Suppressor macrophage treated with lipopolysaccharide for 4 hours (primary cell): ENCODE data around the gene S100PBP.

Source experiments
- DNase-seq: peaks from one replicate; pipeline ENCODE4 v3.0.0-alpha.2; 2020

S100PBP gene

DNA sequence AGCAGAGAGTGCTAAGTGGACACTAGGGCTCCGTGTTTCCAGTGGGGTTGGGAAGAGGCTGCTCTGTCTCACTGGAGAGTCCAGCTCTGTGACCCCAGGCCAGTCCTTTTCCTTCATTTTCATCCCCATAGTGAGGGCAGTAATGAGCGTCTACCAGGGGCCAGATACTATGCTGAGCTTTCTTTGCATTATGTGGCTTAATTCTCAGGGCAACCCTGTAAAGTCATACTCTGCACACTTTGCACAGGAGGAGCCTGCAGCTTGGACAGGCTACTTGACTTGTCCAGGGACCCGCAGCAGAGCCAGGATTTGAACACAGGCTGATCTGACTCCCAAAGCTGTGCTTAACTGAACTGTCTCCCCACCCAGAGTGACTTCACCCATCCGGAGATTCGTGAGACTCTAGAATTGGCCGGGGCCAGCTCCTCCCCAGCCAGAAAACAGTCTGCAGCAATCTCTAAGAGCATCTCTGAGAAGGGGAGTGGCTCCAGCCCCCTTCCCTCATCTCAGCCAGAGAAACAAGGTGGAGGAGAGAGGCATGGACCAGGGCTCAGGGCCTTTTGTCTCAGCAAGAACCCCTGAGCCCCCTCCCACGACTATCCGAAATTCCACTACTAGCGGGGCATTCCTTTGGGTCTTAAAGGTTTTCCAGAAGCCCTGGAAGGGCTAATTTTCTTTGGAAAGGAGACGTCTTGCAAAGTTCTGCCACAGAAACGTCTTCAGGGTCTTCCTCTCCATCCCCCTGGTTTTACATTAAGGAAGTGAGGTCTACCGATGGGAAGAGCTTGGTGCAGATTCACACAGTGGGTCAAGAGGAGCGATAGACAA is 54.1 kb downstream of the S100PBP start:
- no peak for DNase-seq

DNA sequence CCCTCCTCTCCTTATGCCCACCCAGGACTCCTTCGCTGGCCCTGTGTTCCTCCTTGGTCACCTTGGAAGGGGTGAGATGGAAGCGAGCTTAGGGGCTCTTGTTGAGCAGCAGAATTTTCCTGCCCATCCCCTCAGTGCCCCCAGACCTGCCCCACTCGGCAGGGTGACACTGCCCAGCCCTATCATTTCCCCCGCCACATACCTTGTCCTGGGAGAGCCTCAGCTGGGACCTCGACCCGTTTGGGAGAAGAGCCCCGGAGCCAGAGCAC is 54.7 kb downstream of the S100PBP start:
- DNase-seq = no peak

DNA sequence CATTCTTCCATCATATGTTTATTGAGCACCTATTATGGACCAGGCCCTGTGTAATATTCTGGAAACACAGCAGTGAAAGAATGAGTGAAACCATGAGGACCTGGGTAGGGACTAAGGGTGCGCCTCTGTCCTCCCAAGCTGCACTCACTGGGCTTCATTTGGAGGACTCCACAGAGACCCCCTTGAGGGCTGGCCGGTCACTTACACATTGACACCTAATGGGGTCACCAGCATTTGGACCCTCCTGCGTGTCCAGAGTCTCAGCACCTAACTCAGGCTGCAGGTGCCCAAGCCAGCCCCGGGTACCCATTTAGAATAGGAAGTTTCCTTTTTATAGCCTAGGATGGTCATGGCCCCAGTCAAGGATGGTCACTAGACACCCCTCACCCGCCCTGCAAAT is 56.0 kb downstream of the S100PBP start:
- no peak for DNase-seq

DNA sequence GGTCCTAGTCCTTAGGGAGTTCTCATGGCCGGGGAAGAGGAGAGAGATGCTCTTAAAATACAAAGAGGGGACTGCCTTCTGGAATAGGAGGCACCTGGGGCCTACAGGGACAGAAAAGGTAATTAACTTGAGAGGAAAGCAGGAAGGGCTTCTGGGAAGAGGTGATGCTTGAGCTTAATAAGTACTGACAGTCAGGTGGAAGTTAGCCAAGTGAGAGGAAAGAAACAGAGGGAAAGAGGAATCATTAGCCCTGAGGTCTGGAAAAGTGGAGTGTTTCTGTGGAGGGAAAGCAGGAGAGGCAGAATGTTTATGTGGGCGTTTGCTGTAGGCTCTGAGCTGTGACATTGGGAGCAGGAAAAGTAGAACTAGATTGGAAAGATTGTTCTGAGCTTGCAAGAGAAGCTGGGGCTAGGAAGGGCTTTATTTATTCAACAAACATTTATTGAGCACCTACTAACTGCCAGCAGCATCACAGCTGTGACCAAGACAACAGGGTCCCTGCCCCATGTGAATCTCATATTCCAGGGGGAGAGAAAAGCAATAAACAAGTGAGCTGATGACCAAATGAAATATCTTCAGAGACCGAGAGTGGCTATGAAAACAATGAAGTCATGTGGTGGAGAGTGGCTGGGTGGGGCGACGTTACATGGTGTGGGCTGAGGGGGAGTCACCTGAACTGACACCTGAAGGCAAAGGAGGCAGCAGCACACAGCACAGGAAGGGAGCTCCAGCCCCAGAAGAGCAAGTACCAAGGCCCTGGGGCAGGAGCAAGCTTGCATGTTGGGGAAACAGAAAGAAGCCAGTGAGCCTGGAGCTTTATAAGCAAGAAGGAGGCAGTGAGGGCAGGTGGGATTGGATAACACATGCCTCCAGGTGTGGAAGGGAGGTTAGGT is 57.7 kb downstream of the S100PBP start:
- no peak for DNase-seq

DNA sequence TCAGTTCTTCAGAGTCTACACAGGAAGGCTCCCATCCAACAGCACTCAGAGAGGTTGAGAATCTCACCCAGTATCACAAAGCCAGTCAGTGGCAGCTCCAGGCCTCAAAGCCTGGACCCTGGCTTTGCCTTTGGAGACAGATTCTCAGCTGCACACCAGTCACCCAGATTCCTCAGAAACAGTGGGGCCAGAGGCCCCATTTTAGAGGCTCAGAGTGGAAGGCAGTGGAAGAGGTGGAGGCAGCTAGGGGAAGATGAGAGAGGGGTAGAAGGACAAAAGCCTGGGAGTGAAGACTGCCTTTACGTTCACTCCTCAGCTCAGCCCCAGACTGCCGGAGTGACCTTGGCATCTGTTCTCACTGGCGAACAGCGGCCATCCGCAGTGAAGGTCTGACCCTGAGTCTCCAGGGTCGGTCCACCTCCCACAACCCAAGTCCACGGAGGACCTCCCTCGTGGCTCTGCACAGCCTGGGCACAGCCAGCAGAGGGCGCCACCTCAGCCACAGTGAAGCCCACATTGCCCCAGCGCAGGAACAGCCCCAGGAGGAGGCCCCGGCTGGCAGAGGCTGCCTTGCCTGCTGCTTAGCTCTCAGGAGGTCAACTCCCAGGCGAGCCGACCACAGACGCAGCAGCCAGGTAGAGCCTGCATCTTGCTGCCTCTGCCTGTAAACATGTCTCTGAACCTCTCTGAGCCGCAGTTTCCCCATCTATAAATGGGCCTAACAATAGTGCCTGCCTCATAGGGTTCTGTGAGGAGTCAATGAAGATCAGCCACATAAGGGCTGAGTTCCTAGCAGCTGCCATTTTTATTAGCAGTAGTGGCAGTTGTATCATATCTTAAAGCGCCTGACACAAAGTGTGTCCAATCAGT is 59.1 kb downstream of the S100PBP start:
- peak; percentile 79 for DNase-seq

DNA sequence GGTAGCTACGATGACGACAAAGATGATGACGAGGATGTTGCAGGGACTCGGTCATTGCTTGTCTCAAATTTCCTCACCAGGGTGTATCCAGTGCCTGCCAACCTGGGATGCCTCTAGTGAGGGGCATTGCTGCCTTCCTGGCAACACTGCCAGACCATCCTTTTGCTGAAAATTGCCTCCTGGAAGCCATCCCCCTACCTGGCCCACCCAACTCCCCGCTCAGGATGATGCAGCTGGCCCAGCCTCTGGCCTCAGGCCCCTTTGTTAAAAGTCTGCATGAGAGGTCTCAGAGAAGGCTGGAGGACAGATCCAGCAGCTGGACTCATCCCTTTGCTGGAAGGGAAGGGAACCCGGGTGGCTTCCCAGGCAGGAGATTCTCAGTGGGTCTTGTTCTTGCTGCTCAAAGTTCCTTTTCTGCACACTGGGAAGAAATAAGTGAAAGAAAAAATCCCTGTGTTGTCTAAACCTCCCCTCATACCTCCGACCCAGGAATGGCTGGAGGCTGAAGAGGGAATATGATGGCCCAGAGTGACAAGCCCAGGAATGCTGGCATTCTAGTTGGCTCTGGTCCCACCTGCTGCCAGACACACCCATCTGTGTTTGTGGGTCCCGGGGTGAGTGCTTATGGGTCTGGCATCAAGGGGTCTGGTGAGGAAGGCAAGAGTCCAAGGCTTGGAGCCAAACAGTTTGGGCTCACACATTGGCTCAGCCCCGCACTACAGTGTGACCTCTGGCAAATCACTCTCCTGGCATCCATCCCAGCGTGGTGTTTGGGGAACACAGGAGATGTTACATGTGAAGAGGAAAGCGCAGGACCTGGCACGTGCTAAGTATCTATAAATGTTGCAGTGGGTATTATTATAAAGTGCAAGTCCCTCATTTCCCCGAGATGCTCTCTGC is 60.0 kb downstream of the S100PBP start:
- no peak for DNase-seq

DNA sequence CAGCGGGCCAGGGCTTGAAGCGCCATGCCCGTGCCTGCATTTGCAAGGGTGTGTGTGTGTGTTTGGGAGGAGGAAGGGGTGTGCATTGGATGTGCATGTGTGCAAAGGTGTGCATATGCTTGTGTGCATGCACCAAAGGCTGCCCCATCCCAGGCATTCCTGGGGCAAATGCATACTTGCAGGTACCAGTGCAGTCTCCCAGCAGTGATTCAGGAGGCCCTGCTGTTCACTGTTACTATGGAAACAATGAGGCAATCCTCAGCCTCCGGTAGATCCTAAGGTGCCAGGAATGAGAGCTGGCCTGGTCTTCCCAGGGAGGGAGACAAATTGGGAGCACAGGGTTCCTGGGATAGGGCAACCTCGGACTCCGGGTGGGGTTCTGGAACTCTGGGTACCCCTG is 60.7 kb downstream of the S100PBP start:
- no peak for DNase-seq

DNA sequence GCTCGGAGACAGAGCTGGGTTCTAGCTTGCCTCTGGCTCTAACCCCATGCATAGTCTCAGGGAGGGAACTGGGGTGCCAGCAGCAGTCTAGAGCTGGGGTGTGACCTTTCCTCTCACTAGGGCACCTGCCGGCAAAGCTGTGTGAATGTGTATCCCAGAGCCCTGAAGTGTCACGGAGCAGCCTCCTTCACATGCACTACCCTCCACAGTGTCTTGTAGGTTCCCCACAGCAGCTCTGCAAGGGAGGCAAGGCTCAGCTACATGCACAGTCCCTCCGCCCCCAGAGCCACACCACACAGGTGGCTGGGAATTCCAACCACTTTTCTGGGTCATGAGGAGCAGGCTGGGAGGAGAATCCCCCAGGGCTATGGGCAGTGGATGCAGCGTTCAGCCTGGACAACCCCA is 61.2 kb downstream of the S100PBP start:
- no peak for DNase-seq

DNA sequence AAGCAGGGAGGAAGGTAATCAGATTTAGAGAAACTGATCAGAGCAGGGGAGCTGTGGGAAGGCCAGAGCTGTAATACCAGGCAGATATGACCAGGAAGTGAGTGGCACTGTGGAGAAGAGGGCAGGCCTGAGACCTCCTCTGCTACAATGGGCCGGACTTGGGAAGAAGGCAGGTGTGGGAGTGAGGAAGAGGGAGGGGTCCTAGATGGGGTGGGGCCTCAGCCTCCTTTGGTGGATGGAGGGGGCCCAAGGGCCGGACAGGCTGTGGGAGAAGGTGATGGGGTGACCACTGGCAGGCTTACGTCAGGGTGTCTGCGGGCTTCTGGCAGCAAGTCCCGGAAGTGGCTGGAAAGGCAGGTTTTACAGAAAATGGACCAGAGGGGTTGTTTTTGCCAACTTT is 63.8 kb downstream of the S100PBP start:
- DNase-seq = no peak

DNA sequence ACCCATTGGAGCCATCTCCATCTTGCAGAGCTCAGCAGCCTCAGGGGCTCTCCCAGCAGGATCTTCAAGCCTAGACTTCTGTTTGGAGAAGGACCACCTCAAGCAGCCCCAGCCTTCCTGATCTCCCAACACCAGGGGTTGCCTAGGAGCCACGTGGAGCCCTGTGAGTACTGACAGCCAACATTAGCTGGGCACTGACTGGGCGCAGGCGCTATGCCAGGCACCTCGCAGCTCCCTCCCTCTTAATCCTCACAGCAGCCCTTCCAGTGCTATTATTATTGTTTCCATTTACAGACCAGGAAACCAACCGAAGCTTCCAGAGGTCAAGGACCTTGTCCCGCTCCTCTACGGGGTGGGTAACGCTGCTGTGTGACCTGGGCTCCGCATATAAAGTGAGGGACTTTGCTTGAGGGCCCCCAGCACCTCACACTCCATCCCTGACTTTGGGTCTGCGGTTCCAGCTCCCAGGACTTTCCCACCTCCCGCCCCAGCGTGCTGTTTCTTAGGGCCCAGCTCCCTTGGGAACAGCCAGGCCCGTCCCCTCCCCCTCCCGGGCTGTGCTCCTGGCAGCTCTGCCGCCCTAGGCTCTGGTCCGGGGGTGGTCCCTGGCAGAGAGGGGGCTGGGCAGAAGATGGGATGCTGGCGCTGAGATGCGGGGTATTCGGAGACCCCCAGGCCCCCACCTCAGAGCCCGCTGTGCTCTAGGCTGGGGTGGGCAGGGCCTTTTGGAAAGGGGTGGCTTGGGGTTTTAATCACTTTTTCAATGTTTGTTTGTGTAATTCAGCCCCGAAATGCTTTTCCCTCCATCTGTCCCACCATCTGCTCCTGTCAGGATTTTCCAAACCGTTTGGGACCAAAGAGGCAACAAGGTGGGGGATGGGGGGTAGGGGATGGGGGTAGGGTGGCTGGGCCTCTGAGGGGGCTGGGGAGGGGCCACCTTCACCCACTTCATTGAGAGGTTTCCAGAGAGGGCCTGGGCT is 64.7 kb downstream of the S100PBP start:
- DNase-seq = no peak

DNA sequence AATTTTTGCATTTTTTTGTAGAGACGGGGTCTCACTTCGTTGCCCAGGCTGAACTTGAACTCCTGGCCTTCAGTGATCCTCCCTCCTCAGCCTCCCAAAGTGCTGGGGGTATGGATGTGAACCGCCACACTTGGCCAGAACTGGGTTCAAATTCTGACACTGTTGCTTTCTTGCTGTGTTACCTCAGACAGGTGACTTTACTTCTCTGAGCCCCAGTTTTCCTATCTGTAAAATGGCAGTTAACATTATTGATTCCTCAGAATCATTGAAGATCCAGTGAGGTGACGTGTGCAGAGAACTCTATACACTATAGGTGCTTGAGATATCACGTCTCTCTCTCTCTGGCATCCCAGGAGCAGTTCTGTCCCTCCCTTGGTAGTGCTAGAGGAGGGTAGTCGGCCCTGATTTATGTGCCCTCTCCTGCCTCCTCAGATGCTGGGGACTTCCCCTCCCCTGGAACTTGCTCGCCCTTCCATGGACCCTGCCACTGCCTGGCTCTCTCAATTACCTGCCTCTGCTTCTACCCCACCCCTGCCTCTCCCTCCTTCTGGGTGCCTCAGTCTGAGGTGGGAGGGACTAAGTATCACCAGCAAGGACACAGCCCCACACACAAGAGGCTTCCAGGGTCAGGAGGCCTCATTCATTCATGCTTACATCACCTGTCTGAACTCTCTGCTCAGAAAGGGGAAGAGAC is 66.0 kb downstream of the S100PBP start:
- no peak for DNase-seq

DNA sequence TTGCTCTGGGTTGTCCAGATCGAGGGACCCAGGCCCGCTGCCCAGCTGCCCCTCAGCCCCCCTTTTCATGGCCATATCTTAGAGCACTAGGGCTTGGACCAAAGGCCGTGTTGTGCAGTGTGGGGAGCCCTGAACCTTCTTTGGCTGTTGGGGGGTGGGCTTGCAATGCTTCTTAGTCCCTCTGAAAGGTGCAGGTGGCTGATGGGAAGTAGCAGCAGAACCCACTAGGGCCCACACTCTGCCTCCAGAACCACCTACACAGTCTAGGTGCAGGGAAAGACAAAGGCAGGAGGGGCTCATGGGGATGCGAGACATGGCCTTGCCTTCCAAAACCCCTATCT is 66.5 kb downstream of the S100PBP start:
- DNase-seq = no peak

DNA sequence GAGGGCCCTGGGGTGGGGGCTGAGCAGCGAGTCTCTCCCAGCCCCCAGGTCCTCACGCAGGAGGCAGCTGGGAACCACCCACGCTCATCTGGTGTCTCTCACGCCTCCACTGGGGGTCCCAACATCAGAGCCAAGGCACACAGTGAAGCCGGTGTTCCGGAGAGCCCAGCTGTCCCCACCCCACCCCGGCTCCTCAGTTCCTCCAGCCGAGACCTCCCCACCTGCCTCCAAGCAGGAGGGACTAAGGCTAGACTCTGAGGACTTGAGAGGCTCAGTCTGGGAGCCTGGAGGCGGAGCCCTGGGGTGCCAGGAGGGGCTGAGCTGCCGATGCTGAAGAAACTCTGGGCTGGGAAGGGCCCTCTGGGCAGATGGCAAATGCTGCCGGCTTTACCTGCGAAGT is 67.3 kb downstream of the S100PBP start:
- no peak for DNase-seq

DNA sequence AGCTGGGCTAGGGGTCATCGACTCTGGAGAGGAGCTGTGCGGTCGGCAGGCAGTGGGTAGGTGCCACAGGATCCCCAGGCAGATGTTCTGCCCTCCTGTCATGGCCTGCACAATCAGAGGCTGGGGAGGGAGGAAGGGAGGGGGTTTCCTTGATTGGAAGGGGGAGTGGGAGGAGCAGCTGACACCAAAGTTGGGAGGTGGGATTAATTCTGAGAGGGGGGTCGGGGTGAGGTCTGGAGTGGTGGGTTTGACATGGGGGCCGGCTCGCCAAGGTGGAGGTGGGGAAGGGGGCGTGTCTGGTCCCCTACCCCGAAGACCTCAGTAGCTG is 68.2 kb downstream of the S100PBP start:
- DNase-seq = no peak

DNA sequence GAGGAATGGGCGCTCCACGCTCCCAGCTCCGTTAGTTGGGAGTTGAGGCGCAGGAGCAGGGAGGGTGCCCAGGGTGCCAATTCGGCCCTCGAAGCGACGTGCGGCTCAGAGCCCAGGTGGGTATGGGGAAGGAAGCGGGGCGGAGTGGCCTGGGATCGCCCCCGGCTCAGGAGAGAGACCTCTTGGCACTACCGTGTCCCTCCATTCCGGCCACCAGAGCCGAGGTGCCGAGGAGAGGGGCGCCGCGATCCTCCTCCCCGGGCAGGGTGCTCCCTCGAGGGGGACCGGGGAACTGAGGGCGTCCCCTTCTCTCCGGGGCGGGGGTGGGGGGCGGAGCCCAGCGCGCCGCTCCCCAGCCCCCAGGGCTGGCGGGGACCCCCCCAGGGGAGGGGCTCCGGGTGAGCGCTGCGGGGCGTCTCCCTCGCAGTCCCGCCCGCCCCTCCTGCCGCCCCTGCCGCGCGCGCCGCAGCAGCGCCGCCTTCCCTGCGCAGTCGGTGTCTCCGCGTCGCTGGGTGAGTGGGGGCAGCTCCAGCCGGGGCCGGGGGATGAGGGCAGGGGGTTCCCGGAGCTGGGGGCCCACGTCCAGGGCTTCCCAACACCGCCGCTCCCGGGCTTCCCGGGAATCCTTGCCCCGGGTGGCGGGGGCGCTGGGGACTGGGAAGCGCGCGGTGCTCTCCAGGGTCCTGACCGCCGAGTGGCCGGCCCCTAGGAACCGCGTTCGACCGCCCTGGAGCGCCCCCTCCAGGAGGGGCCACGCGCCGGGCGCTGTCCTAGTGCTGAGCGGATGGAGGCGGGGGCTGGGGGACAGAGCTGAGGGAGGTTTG is 68.8 kb downstream of the S100PBP start, which contains the start of gene HPCA:
Gene HPCA, plus strand, starts transcription at position 488 of the 824 bp plus-strand sequence. CDS start 2,408 bp downstream, outside the sequence.
- peak; percentile 57 for DNase-seq

DNA sequence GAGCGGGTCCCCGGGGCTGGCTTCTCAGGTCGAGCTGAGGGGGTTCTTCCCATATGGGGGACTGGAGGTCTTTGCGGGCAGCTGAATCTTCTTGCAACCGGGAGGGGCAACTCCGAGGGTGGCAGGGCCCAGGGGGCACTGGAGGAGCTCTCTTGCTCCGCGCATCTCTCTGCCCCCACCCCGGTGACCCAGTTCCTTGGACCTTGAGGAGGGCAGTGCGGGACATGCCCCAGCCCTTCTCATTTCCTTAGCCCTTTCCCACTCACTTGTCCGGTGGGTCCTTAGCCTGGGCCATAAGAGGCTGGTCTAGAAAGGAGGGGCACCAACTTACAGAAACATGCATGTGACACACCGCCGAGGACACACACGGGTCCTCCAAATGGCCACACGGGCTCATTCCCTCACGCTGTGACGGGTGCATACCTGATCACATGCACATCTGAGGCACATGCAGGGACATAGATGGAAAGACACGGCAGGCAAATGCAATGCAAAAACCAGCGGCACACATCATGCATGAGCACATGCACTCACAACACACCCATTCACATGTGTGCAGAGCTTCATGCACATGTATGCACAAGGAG is 69.5 kb downstream of the S100PBP start:
- no peak for DNase-seq

DNA sequence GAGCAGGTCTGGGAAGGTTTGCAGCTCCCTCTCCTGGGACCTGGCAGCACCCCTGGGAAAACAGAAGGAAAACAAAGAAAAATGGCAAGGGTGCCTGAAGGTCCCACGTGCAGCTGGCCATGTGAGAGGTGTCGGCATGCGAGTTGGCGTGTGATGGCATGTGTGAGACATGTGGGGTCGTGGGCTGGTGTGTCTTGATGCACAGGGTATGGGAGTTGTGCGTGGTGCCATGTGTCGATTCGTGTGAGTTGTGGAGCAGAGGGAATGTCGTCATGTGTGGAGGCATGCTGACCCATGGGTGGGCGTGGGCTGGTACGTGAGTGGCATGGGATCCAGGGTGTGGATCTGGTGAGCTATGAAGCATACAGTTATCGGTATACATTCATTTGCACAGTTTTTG is 70.2 kb downstream of the S100PBP start:
- DNase-seq = no peak

DNA sequence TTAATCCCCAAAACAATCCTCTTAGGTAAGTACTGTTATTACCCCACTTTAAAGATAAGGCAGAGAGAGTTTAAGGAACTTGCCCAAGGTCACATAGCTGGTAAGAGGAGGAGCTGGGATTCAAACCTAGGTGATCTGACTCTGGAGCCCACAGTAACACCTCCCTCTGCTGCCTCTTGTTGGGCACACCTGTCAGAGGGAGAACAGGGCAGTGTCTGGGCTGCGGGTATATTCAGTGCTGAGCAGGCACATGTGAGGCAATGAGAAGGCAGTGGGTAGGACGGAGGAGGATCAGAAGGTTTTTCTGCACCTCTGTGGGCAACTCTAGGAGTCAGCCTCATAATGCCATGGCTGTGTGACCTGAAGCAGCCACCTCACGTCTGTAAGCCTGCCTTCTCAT is 70.7 kb downstream of the S100PBP start:
- DNase-seq = no peak
